ENCODE measurements around the gene KRCC1. TPM values are rescaled to one million over a fixed set of nuclear protein-coding genes. Genes with fewer than 3 reads are reported as not detected.

Gene KRCC1
- total RNA-seq, 2 experiments from 2014 or later: 3.0 to 3.2 TPM

- no peaks in the 10 kb centered on the region for H3K4me1 Mint-ChIP-seq (ENCODE audit: low read depth)
- intact Hi-C loops (cut with DNase I, micrococcal nuclease): no loop called here
- H3K27ac Mint-ChIP-seq: no peak overlapping the region
- no peaks in the 10 kb centered on the region for H3K9me3 ChIP-seq (ENCODE audit: control insufficient read depth in 1 of 2, insufficient read depth in 1 of 2, low read length in 2 of 2)
- no peak for TF ChIP-seq CTCF (IDR thresholded peaks at IDR 0.05)
- H3K4me1 ChIP-seq (ENCODE audit: insufficient read depth, low read length): no peaks in the 10 kb centered on the region
- ChIA-PET CTCF (interaction anchor here (1.2 kb wide), 1 partner anchor 11 kb away, joined by 4 read pairs; no protein-coding TSS in a partner anchor), POLR2A (no interaction called here)
- DNase-seq (no peak), ATAC-seq (ENCODE audit: poor library complexity) (no peak)
- H3K9me3 Mint-ChIP-seq: no peaks in the 10 kb centered on the region
- no peak overlapping the region for H3K4me3 Mint-ChIP-seq
- no peak overlapping the region for H3K27ac ChIP-seq (ENCODE audit: low read depth in 1 of 2, low read length in 2 of 2)
- no peaks in the 10 kb centered on the region for H3K27me3 Mint-ChIP-seq
- H3K36me3 Mint-ChIP-seq (ENCODE audit: low read depth): no peaks in the 10 kb centered on the region
- H3K36me3 ChIP-seq (ENCODE audit: insufficient read depth, low read length): no peaks in the 10 kb centered on the region
- H3K4me3 ChIP-seq (ENCODE audit: low read length): no peak overlapping the region
- no peaks in the 10 kb centered on the region for H3K27me3 ChIP-seq (ENCODE audit: control insufficient read depth in 1 of 2, insufficient read depth in 2 of 2, low read length in 2 of 2)
These were observed 15.8 kb upstream of the KRCC1 start for GRCh38 chr2:88071365-88071764.

- no peak for DNase-seq
- no peak for ATAC-seq (ENCODE audit: poor library complexity)
- H3K4me1 Mint-ChIP-seq (ENCODE audit: low read depth): no peaks in the 10 kb centered on the region
- H3K4me3 Mint-ChIP-seq: no peak overlapping the region
- no peaks in the 10 kb centered on the region for H3K36me3 ChIP-seq (ENCODE audit: insufficient read depth, low read length)
- no peaks in the 10 kb centered on the region for H3K27me3 ChIP-seq (ENCODE audit: control insufficient read depth in 1 of 2, insufficient read depth in 2 of 2, low read length in 2 of 2)
- H3K36me3 Mint-ChIP-seq (ENCODE audit: low read depth): no peaks in the 10 kb centered on the region
- no peaks in the 10 kb centered on the region for H3K9me3 ChIP-seq (ENCODE audit: control insufficient read depth in 1 of 2, insufficient read depth in 1 of 2, low read length in 2 of 2)
- ChIA-PET CTCF (no interaction called here), POLR2A (no interaction called here)
- intact Hi-C loops (cut with DNase I, micrococcal nuclease): no loop called here
- H3K4me1 ChIP-seq (ENCODE audit: insufficient read depth, low read length): no peaks in the 10 kb centered on the region
- H3K4me3 ChIP-seq (ENCODE audit: low read length): no peak overlapping the region
- H3K27ac Mint-ChIP-seq: no peak overlapping the region
- no peaks in the 10 kb centered on the region for H3K9me3 Mint-ChIP-seq
- H3K27ac ChIP-seq (ENCODE audit: low read depth in 1 of 2, low read length in 2 of 2): no peak overlapping the region
- TF ChIP-seq CTCF (IDR thresholded peaks at IDR 0.05): no peak
- H3K27me3 Mint-ChIP-seq: no peaks in the 10 kb centered on the region
These were observed 14.5 kb upstream of the KRCC1 start for GRCh38 chr2:88070055-88070454.

GRCh38 chr2:88069117-88069516, 13.5 kb upstream of the KRCC1 start:
- Histone ChIP-seq H3K9me3 (ENCODE audit: control insufficient read depth in 1 of 2, insufficient read depth in 1 of 2, low read length in 2 of 2) (no peaks in the 10 kb centered on the region), H3K4me1 (ENCODE audit: insufficient read depth, low read length) (no peaks in the 10 kb centered on the region), H3K27ac (ENCODE audit: low read depth in 1 of 2, low read length in 2 of 2) (no peak overlapping the region), H3K4me3 (ENCODE audit: low read length) (no peak overlapping the region), H3K27me3 (ENCODE audit: control insufficient read depth in 1 of 2, insufficient read depth in 2 of 2, low read length in 2 of 2) (no peaks in the 10 kb centered on the region), H3K36me3 (ENCODE audit: insufficient read depth, low read length) (no peaks in the 10 kb centered on the region)
- H3K36me3 Mint-ChIP-seq (ENCODE audit: low read depth): no peaks in the 10 kb centered on the region
- TF ChIP-seq CTCF (IDR thresholded peaks at IDR 0.05): no peak
- no peak overlapping the region for H3K27ac Mint-ChIP-seq
- H3K9me3 Mint-ChIP-seq: no peaks in the 10 kb centered on the region
- POLR2A ChIA-PET: no interaction called here
- H3K4me3 Mint-ChIP-seq: no peak overlapping the region
- DNase-seq: no peak
- H3K27me3 Mint-ChIP-seq: no peaks in the 10 kb centered on the region
- CTCF ChIA-PET: no interaction called here
- intact Hi-C loops (cut with DNase I, micrococcal nuclease): no loop called here
- ATAC-seq (ENCODE audit: poor library complexity): no peak
- no peaks in the 10 kb centered on the region for H3K4me1 Mint-ChIP-seq (ENCODE audit: low read depth)

Data from CD4-positive, alpha-beta T cell (primary cell).